Measurements from ENCODE around the gene SIKE1. TPM values are rescaled to one million over a fixed set of nuclear protein-coding genes. Genes with fewer than 3 reads are reported as not detected.

The SIKE1 gene
- total RNA-seq, 1 experiment from 2014 or later: 75.4 TPM

- H4K20me1 ChIP-seq (ENCODE audit: insufficient read depth, low read depth, low read length): no peaks in the 10 kb centered on the region
- H3K27me3 ChIP-seq (ENCODE audit: low read length): no peaks in the 10 kb centered on the region
- H3K9ac ChIP-seq (ENCODE audit: low read length): no peak overlapping the region
- H3K9me2 ChIP-seq (replicated peaks; ENCODE audit: insufficient read depth, low read length): no peaks in the 10 kb centered on the region
- no peak for DNase-seq
- peaks cover 91% of the 10 kb centered on the region for H3K36me3 ChIP-seq (ENCODE audit: insufficient read depth, low read length)
- H3K79me2 ChIP-seq (ENCODE audit: low read length): peaks cover 70% of the 10 kb centered on the region
- no peak overlapping the region for H3K4me3 ChIP-seq (ENCODE audit: low read length)
- H3K27ac ChIP-seq (ENCODE audit: low read length): no peak overlapping the region
- H2AFZ ChIP-seq (ENCODE audit: low read length): no peak overlapping the region
- H3K9me3 ChIP-seq (ENCODE audit: low read length): no peaks in the 10 kb centered on the region
- no peak overlapping the region for H3K4me2 ChIP-seq (ENCODE audit: low read depth, low read length, poor library complexity, severe bottlenecking)
- H3K4me1 ChIP-seq (ENCODE audit: low read length): no peaks in the 10 kb centered on the region
Measured at GRCh38 chr1:114729782-114730181, 50.7 kb downstream of the SIKE1 start.

- Histone ChIP-seq H3K4me2 (ENCODE audit: low read depth, low read length, poor library complexity, severe bottlenecking) (no peak overlapping the region), H3K4me3 (ENCODE audit: low read length) (no peak overlapping the region), H3K36me3 (ENCODE audit: insufficient read depth, low read length) (peaks cover 91% of the 10 kb centered on the region), H3K9me3 (ENCODE audit: low read length) (no peaks in the 10 kb centered on the region), H3K9me2 (replicated peaks; ENCODE audit: insufficient read depth, low read length) (no peaks in the 10 kb centered on the region), H3K79me2 (ENCODE audit: low read length) (peaks cover 68% of the 10 kb centered on the region), H3K27me3 (ENCODE audit: low read length) (no peaks in the 10 kb centered on the region), H3K27ac (ENCODE audit: low read length) (no peak overlapping the region), H2AFZ (ENCODE audit: low read length) (no peak overlapping the region), H3K4me1 (ENCODE audit: low read length) (no peaks in the 10 kb centered on the region), H3K9ac (ENCODE audit: low read length) (no peak overlapping the region), H4K20me1 (ENCODE audit: insufficient read depth, low read depth, low read length) (no peaks in the 10 kb centered on the region)
- no peak for DNase-seq
Measured at GRCh38 chr1:114728553-114728952, 51.9 kb downstream of the SIKE1 start.

- Histone ChIP-seq H3K27ac (ENCODE audit: low read length) (no peak overlapping the region), H3K9me3 (ENCODE audit: low read length) (no peaks in the 10 kb centered on the region), H2AFZ (ENCODE audit: low read length) (no peak overlapping the region), H3K9ac (ENCODE audit: low read length) (no peak overlapping the region), H3K27me3 (ENCODE audit: low read length) (no peaks in the 10 kb centered on the region), H3K4me3 (ENCODE audit: low read length) (no peak overlapping the region), H3K79me2 (ENCODE audit: low read length) (peaks cover 43% of the 10 kb centered on the region), H3K4me1 (ENCODE audit: low read length) (no peaks in the 10 kb centered on the region), H3K9me2 (replicated peaks; ENCODE audit: insufficient read depth, low read length) (no peaks in the 10 kb centered on the region), H3K4me2 (ENCODE audit: low read depth, low read length, poor library complexity, severe bottlenecking) (no peak overlapping the region), H3K36me3 (ENCODE audit: insufficient read depth, low read length) (peaks cover 71% of the 10 kb centered on the region), H4K20me1 (ENCODE audit: insufficient read depth, low read depth, low read length) (no peaks in the 10 kb centered on the region)
- no peak for DNase-seq
Measured at GRCh38 chr1:114725230-114725629, 55.3 kb downstream of the SIKE1 start.

GRCh38 chr1:114723915-114724314, 56.6 kb downstream of the SIKE1 start:
- DNase-seq: no peak
- H2AFZ ChIP-seq (ENCODE audit: low read length): no peak overlapping the region
- no peaks in the 10 kb centered on the region for H3K27me3 ChIP-seq (ENCODE audit: low read length)
- no peak overlapping the region for H3K4me3 ChIP-seq (ENCODE audit: low read length)
- peaks cover 34% of the 10 kb centered on the region for H3K79me2 ChIP-seq (ENCODE audit: low read length)
- H3K9me3 ChIP-seq (ENCODE audit: low read length): no peaks in the 10 kb centered on the region
- no peak overlapping the region for H3K9ac ChIP-seq (ENCODE audit: low read length)
- H3K9me2 ChIP-seq (replicated peaks; ENCODE audit: insufficient read depth, low read length): no peaks in the 10 kb centered on the region
- H3K27ac ChIP-seq (ENCODE audit: low read length): no peak overlapping the region
- H3K4me1 ChIP-seq (ENCODE audit: low read length): no peaks in the 10 kb centered on the region
- no peak overlapping the region for H3K4me2 ChIP-seq (ENCODE audit: low read depth, low read length, poor library complexity, severe bottlenecking)
- no peaks in the 10 kb centered on the region for H4K20me1 ChIP-seq (ENCODE audit: insufficient read depth, low read depth, low read length)
- peaks cover 70% of the 10 kb centered on the region for H3K36me3 ChIP-seq (ENCODE audit: insufficient read depth, low read length)

- H3K4me2 ChIP-seq (ENCODE audit: low read depth, low read length, poor library complexity, severe bottlenecking): no peak overlapping the region
- H3K36me3 ChIP-seq (ENCODE audit: insufficient read depth, low read length): peaks cover 69% of the 10 kb centered on the region
- no peak overlapping the region for H3K9ac ChIP-seq (ENCODE audit: low read length)
- H3K9me3 ChIP-seq (ENCODE audit: low read length): no peaks in the 10 kb centered on the region
- DNase-seq: no peak
- H4K20me1 ChIP-seq (ENCODE audit: insufficient read depth, low read depth, low read length): no peaks in the 10 kb centered on the region
- H3K4me3 ChIP-seq (ENCODE audit: low read length): no peak overlapping the region
- no peaks in the 10 kb centered on the region for H3K9me2 ChIP-seq (replicated peaks; ENCODE audit: insufficient read depth, low read length)
- no peaks in the 10 kb centered on the region for H3K4me1 ChIP-seq (ENCODE audit: low read length)
- H3K27me3 ChIP-seq (ENCODE audit: low read length): no peaks in the 10 kb centered on the region
- no peak overlapping the region for H2AFZ ChIP-seq (ENCODE audit: low read length)
- H3K79me2 ChIP-seq (ENCODE audit: low read length): peaks cover 31% of the 10 kb centered on the region
- H3K27ac ChIP-seq (ENCODE audit: low read length): no peak overlapping the region
Measured at GRCh38 chr1:114723457-114723856, 57.0 kb downstream of the SIKE1 start.

- peaks cover 26% of the 10 kb centered on the region for H3K79me2 ChIP-seq (ENCODE audit: low read length)
- no peak overlapping the region for H3K4me3 ChIP-seq (ENCODE audit: low read length)
- H3K27me3 ChIP-seq (ENCODE audit: low read length): no peaks in the 10 kb centered on the region
- no peak for DNase-seq
- no peak overlapping the region for H2AFZ ChIP-seq (ENCODE audit: low read length)
- H3K9ac ChIP-seq (ENCODE audit: low read length): no peak overlapping the region
- no peaks in the 10 kb centered on the region for H4K20me1 ChIP-seq (ENCODE audit: insufficient read depth, low read depth, low read length)
- H3K36me3 ChIP-seq (ENCODE audit: insufficient read depth, low read length): peaks cover 52% of the 10 kb centered on the region
- H3K4me2 ChIP-seq (ENCODE audit: low read depth, low read length, poor library complexity, severe bottlenecking): no peak overlapping the region
- no peaks in the 10 kb centered on the region for H3K9me3 ChIP-seq (ENCODE audit: low read length)
- no peak overlapping the region for H3K27ac ChIP-seq (ENCODE audit: low read length)
- H3K4me1 ChIP-seq (ENCODE audit: low read length): peaks cover 17% of the 10 kb centered on the region
- no peaks in the 10 kb centered on the region for H3K9me2 ChIP-seq (replicated peaks; ENCODE audit: insufficient read depth, low read length)
Measured at GRCh38 chr1:114720492-114720891, 60.0 kb downstream of the SIKE1 start.

Small RNAs within 50 kb of the gene (small RNA-seq; reads per million reads assigned to genes)
- gene RNY1P13: not detected

Other genes starting within 250 kb of the SIKE1 start
- gene BCAS2, start 199.1 kb downstream of the SIKE1 start, total RNA-seq (2014; rRNA removed; shearing (Covaris generic); ENCODE audit: low replicate concordance): 45.7 and 46.2 TPM in 2 replicates
- 0.11 and 0.60 TPM in 2 replicates for gene DENND2C, start 110.6 kb downstream of the SIKE1 start, total RNA-seq (2014; rRNA removed; shearing (Covaris generic); ENCODE audit: low replicate concordance)
- not detected in 2 replicates for gene AMPD1, start 85.1 kb downstream of the SIKE1 start, total RNA-seq (2014; rRNA removed; shearing (Covaris generic); ENCODE audit: low replicate concordance)
- gene NRAS, start 63.9 kb downstream of the SIKE1 start, total RNA-seq (2014; rRNA removed; shearing (Covaris generic); ENCODE audit: low replicate concordance): 30.6 and 68.0 TPM in 2 replicates
- 310 and 375 TPM in 2 replicates for gene CSDE1, start 22.7 kb downstream of the SIKE1 start, total RNA-seq (2014; rRNA removed; shearing (Covaris generic); ENCODE audit: low replicate concordance)
- gene SYCP1, start 74.2 kb upstream of the SIKE1 start, total RNA-seq (2014; rRNA removed; shearing (Covaris generic); ENCODE audit: low replicate concordance): not detected in 2 replicates
- gene TSHB, start 249.1 kb upstream of the SIKE1 start, total RNA-seq (2014; rRNA removed; shearing (Covaris generic); ENCODE audit: low replicate concordance): not detected in 2 replicates